Left colon (tissue), 2 donors: Measurements from ENCODE around the gene INTS4. TPM values are rescaled to one million over a fixed set of nuclear protein-coding genes. Genes with fewer than 3 reads are reported as not detected.
"Not testable (repeated sequence)": the region's sequence is repeated elsewhere in the genome, so short reads cannot be mapped to it uniquely, and the experiment has no call there.

ENCODE experiments used
- ATAC-seq: fragments of 200-7000 bp; cut with Tn5 transposase; one replicate; pipeline ENCODE4 v1.9.1; 2020; ENCODE audit warnings: mild to moderate bottlenecking, moderate library complexity
- DNase-seq, 2 donors: peaks; one replicate each; pipeline ENCODE4 v3.0.0-alpha.2; 2020
- intact Hi-C, 2 donors: fragments of 100-400 bp; cut with DNase I in 1 of 2; cut with micrococcal nuclease in 1 of 2; formaldehyde crosslinking; loops; one replicate each; pipeline versions ENCODE4 v1.11.2 to v1.14.0; 2022; cut with DNase I, micrococcal nuclease
- total RNA-seq, 2 donors: library from RNA; stranded (reverse); fragmentation: NEBNext Ultra II Directional; extraction: Animal tissue kit (Norgen Biotek cat#: 25700); gene quantifications; one replicate each; pipeline ENCODE4 v1.2.1, GENCODE V29; 2021
- donor health status: DM: no; HTN: no; CAD: no.
- donor health status: DM: yes; HTN: yes; CAD: no.

The INTS4 gene
- total RNA-seq, 2 donors from 2014 or later = 23.2 to 23.4 TPM

DNA sequence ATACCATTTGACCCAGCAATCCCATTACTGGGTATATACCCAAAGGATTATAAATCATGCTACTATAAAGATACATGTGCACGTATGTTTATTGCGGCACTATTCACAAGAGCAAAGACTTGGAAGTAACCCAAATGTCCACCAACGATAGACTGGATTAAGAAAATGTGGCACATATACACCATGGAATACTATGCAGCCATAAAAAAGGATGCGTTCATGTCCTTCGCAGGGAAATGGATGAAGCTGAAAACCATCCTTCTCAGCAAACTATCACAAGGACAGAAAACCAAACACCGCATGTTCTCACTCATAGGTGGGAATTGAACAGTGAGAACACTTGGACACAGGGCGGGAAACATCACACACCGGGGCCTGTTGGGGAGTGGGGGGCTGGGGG lies 8.0 kb downstream of the INTS4 start:
- ATAC-seq, DNase-seq, intact Hi-C loops: not testable (repeated sequence)

- ATAC-seq (no peak), DNase-seq (no peak)
- intact Hi-C loops = no loop called here
These were observed 13.0 kb downstream of the INTS4 start for GRCh38 chr11:77981346-77981947.

- no peak for ATAC-seq
- intact Hi-C loops = no loop called here
- no peak for DNase-seq
These were observed 26.1 kb downstream of the INTS4 start for GRCh38 chr11:77968337-77968736.

DNA sequence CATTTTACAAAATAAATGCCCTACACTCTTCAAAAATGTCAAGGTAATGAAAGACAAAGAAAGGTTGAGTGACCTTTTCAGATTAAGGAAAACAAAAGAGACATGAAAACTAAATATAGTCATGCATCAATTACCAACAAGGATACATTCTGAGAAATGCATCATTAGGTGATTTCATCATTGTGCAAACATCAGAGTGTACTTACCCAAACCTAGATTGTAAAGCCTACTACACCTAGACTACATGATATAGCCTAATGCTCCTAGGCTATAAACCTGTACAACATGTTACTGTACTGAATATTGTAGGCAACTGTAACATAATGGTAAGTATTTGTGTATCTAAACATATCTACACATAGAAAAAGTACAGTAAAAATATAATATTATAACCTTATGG lies 26.7 kb downstream of the INTS4 start:
- ATAC-seq (no peak), DNase-seq (no peak)
- intact Hi-C loops = no loop called here

DNA sequence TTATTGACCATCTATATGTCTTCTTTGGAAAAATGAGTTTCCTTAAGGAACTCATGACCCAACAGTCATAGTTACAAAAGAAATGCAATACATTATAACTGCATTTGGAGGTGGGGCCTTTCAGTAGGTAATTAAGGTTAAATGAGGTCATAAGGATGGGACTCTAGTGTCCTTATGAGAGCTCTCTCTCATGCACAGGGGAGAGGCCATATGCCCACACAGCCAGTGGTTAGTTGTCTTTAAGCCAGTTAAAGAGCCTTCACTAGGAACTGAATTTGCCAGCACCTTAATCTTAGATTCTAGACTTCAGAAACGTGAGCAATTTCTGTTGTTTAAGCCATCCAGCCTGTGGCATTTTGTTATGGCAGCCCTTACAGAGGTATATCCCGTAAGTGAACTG lies 27.3 kb downstream of the INTS4 start:
- ATAC-seq (no peak), DNase-seq (no peak)
- intact Hi-C loops = no loop called here

- intact Hi-C loops = no loop called here
- no peak for DNase-seq
- no peak for ATAC-seq
These were observed 28.1 kb downstream of the INTS4 start for GRCh38 chr11:77966338-77966737.

DNA sequence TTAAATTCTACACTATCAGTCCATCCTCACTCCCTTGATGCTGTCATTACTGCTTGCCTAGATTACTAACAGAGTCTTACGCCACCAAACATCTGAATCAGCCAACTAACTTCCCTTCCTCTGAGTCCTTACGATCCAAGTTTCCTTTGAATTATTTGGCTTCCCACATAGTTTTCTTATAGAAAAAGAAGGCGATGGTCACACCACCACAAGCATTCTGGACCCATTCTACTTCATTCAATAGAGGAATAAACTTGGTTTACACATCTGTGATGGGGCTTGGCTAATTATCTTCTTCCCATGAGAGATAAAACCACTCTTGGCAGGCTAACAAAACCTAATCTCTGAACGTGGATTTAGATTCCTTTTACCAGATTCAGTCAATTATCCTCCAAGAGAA lies 35.0 kb downstream of the INTS4 start:
- intact Hi-C loops = no loop called here
- DNase-seq (no peak), ATAC-seq (no peak)

- DNase-seq, ATAC-seq, intact Hi-C loops: not testable (repeated sequence)
These were observed 35.8 kb downstream of the INTS4 start for GRCh38 chr11:77958583-77959177.

GRCh38 chr11:77943296-77943695 lies 51.2 kb downstream of the INTS4 start:
- intact Hi-C loops, DNase-seq, ATAC-seq: not testable (repeated sequence)

- intact Hi-C loops, DNase-seq, ATAC-seq: not testable (repeated sequence)
These were observed 52.0 kb downstream of the INTS4 start for GRCh38 chr11:77942465-77942864.

- DNase-seq, ATAC-seq, intact Hi-C loops: not testable (repeated sequence)
These were observed 60.9 kb downstream of the INTS4 start for GRCh38 chr11:77933596-77933995.

GRCh38 chr11:77930334-77931208 lies 63.9 kb downstream of the INTS4 start:
- ATAC-seq, intact Hi-C loops, DNase-seq: not testable (repeated sequence)

- DNase-seq, intact Hi-C loops: not testable (repeated sequence)
These were observed 76.8 kb downstream of the INTS4 start for GRCh38 chr11:77917713-77918112.

GRCh38 chr11:77914307-77914791 lies 80.1 kb downstream of the INTS4 start:
- ATAC-seq (peak; percentile 92), DNase-seq (peak; percentile 35 to 44)
- intact Hi-C loops = not testable (repeated sequence)

More at GRCh38 chr11:77917713-77918112, 76.8 kb downstream of the INTS4 start:
- ATAC-seq = not testable (repeated sequence)

- intact Hi-C loops, DNase-seq: not testable (repeated sequence)
- ATAC-seq = peak; percentile 57
These were observed 80.7 kb downstream of the INTS4 start for GRCh38 chr11:77913608-77914306.

DNA sequence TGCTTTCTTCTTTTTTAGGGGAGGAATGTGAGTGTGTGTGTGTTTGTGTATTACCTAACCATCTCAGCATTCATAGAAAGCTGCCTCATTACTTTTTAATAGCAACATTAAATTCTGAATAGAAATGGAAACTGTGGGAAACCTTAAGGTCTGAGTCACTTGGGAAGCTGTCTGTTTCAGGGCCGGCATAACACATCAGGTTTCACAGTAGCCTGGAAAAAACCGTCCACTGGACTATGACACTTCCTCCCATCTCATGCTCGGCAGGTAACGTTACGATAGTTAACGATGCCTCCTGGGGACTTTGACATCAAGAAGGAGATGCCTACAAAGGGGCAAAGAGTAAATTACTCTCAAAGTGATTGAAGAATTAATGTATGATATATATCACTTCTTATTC lies 83.6 kb downstream of the INTS4 start:
- DNase-seq, intact Hi-C loops: not testable (repeated sequence)
- peak; percentile 21 for ATAC-seq

- intact Hi-C loops = no loop called here
- ATAC-seq (no peak), DNase-seq (no peak)
These were observed 85.2 kb downstream of the INTS4 start for GRCh38 chr11:77909277-77909676.

GRCh38 chr11:77908835-77909234 lies 85.6 kb downstream of the INTS4 start:
- no peak for DNase-seq
- intact Hi-C loops = no loop called here
- no peak for ATAC-seq

DNA sequence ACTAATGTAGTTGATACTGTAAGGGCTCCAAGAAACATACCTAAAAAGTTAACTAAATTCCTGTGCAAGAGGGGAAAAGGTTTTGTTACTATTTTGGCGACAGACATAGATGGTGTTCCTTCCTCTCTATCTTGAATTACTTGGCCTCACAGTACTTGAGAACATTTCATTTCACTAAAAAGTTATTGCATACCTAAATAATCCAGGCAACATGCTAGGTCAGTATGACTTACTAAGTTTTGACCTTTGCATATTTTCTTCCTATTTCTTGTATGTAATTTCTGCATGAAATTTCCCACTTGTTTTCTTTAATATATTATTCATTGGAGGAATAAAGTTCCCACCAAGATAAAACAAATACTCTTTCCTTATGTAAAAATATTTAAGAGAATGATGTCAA lies 99.5 kb downstream of the INTS4 start:
- ATAC-seq, DNase-seq, intact Hi-C loops: not testable (repeated sequence)
